Naive thymus-derived CD4-positive, alpha-beta T cell (primary cell): ENCODE data around the gene HS2ST1. TPM values are rescaled to one million over a fixed set of nuclear protein-coding genes. Genes with fewer than 3 reads are reported as not detected.

ENCODE experiments used
- ATAC-seq: fragments of 150-1000 bp; cut with Tn5 transposase; 2 replicates; pipeline ENCODE4 v1.10.0; 2021; ENCODE audit warnings: mild to moderate bottlenecking, moderate library complexity
- CTCF ChIA-PET: fragments of 350-600 bp; sonication (Branson Sonifier 250); formaldehyde crosslinking; loops from one replicate; lab custom pipeline; 2021; ENCODE audit warnings: antibody characterized with exemption; lab: Charles Lee
- POLR2A ChIA-PET: fragments of 350-600 bp; sonication (Branson Sonifier 250); formaldehyde crosslinking; loops from one replicate; lab custom pipeline; 2021; ENCODE audit warnings: antibody characterized with exemption, inconsistent platforms; lab: Charles Lee
- DNase-seq, 9 donors: peaks; one replicate each; pipeline versions ENCODE4 v3.0.0 to v3.0.0-alpha.2; 2020 to 2022; ENCODE audit warnings: mixed read lengths in 1 of 9
- H3K27ac ChIP-seq: one replicate; pipeline ENCODE4 v1.7.0; 2013; ENCODE audit warnings: mild to moderate bottlenecking, low read depth, low read length, moderate library complexity
- H3K27me3 ChIP-seq, 2 donors: one replicate each; pipeline ENCODE4 v1.7.0; 2013; ENCODE audit warnings: low read length in 2 of 2, mild to moderate bottlenecking in 2 of 2, moderate library complexity in 2 of 2; ENCODE audit not compliant: control insufficient read depth in 2 of 2, insufficient read depth in 2 of 2
- H3K36me3 ChIP-seq, 3 experiments: 1 replicate in 2 of 3; 2 replicates in 1 of 3; pipeline ENCODE4 v1.7.0; 2013; ENCODE audit warnings: low read length in 3 of 3, mild to moderate bottlenecking in 3 of 3, moderate library complexity in 1 of 3; ENCODE audit not compliant: insufficient read depth in 3 of 3, control insufficient read depth in 2 of 3
- H3K4me1 ChIP-seq, 2 donors: one replicate each; pipeline ENCODE4 v1.7.0; 2013; ENCODE audit warnings: low read length in 2 of 2, mild to moderate bottlenecking in 2 of 2, moderate library complexity in 1 of 2; ENCODE audit not compliant: control insufficient read depth in 2 of 2, insufficient read depth in 2 of 2
- H3K4me3 ChIP-seq: 2 replicates; pipeline ENCODE4 v1.7.0; 2013; ENCODE audit warnings: mild to moderate bottlenecking, low read length
- H3K9me3 ChIP-seq, 3 experiments: 1 replicate in 2 of 3; 2 replicates in 1 of 3; pipeline ENCODE4 v1.7.0; 2013; ENCODE audit warnings: low read length in 3 of 3; ENCODE audit not compliant: control insufficient read depth in 2 of 3
- H3K27ac Mint-ChIP-seq, 9 donors: one replicate each; pipeline ENCODE4 v1.8.0; 2020 to 2022; ENCODE audit warnings: mixed read lengths in 9 of 9, mild to moderate bottlenecking in 8 of 9, moderate library complexity in 5 of 9, inconsistent platforms in 2 of 9
- H3K27me3 Mint-ChIP-seq, 5 donors: one replicate each; pipeline ENCODE4 v1.8.0; 2021 to 2022; ENCODE audit warnings: mixed read lengths in 5 of 5, mild to moderate bottlenecking in 1 of 5
- H3K36me3 Mint-ChIP-seq, 5 donors: one replicate each; pipeline ENCODE4 v1.8.0; 2020 to 2022; ENCODE audit warnings: mixed read lengths in 5 of 5, mild to moderate bottlenecking in 3 of 5, inconsistent platforms in 1 of 5
- H3K4me1 Mint-ChIP-seq, 7 donors: one replicate each; pipeline ENCODE4 v1.8.0; 2020 to 2022; ENCODE audit warnings: mixed read lengths in 7 of 7, mild to moderate bottlenecking in 3 of 7, inconsistent platforms in 1 of 7
- H3K4me3 Mint-ChIP-seq, 10 donors: one replicate each; pipeline ENCODE4 v1.8.0; 2020 to 2022; ENCODE audit warnings: mild to moderate bottlenecking in 10 of 10, mixed read lengths in 10 of 10, moderate library complexity in 6 of 10, inconsistent platforms in 2 of 10
- H3K9me3 Mint-ChIP-seq, 11 donors: one replicate each; pipeline ENCODE4 v1.8.0; 2020 to 2022; ENCODE audit warnings: mixed read lengths in 11 of 11, mild to moderate bottlenecking in 4 of 11, inconsistent platforms in 1 of 11, moderate library complexity in 1 of 11
- intact Hi-C, 2 donors: fragments of 100-400 bp; cut with micrococcal nuclease; formaldehyde crosslinking; loops; one replicate each; pipeline ENCODE4 v1.15.1; 2023
- polyA plus RNA-seq, 2 donors: library from polyadenylated mRNA; unstranded; fragments of 300-500 nt; fragmentation: Illumina TruSeq; gene quantifications; one replicate each; pipeline ENCODE4 v1.2.3, GENCODE V29; 2021
- total RNA-seq, 6 experiments: library from RNA in 5 of 6; stranded (reverse) in 5 of 6; gene quantifications; 1 replicate in 5 of 6; 2 replicates in 1 of 6; pipeline ENCODE4 v1.2.3 and lab custom pipeline; 2021 to 2026

Gene HS2ST1
- total and polyA plus RNA-seq, 7 experiments from 2014 or later, result 7.1 to 18.3 (median 10.2) TPM

- peaks cover 15 to 25% of the 10 kb centered on the region in 2 donors for H3K4me1 ChIP-seq
- H3K9me3 ChIP-seq, result no peaks in the 10 kb centered on the region
- intact Hi-C loops, result loop anchor here (1.0 to 10.0 kb wide), 9 partner anchors 49 to 1851 kb away; partner anchors contain the start of genes BCL10 (in 1 of the 2), LMO4 (in 1 of the 2), SH3GLB1 (in 1 of the 2) and ZNHIT6 (in 1 of the 2)
- H3K9me3 Mint-ChIP-seq, result peaks cover 0 to 3% (median 0%) of the 10 kb centered on the region in 11 donors
- H3K4me3 Mint-ChIP-seq, result no peak overlapping the region
- H3K27me3 ChIP-seq, result no peaks in the 10 kb centered on the region
- ChIA-PET CTCF (interaction anchor here (0.6 to 1.1 kb wide), 3 partner anchors 168 to 1780 kb away, joined by 3 to 4 read pairs (median 3); no protein-coding TSS in a partner anchor), POLR2A (interaction anchor here (0.7 to 3.4 kb wide), 5 partner anchors 11 to 520 kb away, joined by 3 to 37 read pairs (median 4); partner anchors contain the start of genes ODF2L and SH3GLB1)
- peaks cover 0 to 13% (median 0%) of the 10 kb centered on the region in 3 experiments for H3K36me3 ChIP-seq
- peaks cover 4 to 12% (median 7%) of the 10 kb centered on the region in 5 donors for H3K36me3 Mint-ChIP-seq
- peak overlapping the region; percentile 84 for H3K4me3 ChIP-seq
- peaks cover 6 to 33% (median 30%) of the 10 kb centered on the region in 7 donors for H3K4me1 Mint-ChIP-seq
- ATAC-seq, result no peak
- H3K27ac ChIP-seq, result peak overlapping the region; percentile 89
- H3K27ac Mint-ChIP-seq, result no peak overlapping the region
- DNase-seq, result no peak
- H3K27me3 Mint-ChIP-seq, result no peaks in the 10 kb centered on the region
These were observed 1.4 kb downstream of the HS2ST1 start for GRCh38 chr1:86915737-86916235.

DNA sequence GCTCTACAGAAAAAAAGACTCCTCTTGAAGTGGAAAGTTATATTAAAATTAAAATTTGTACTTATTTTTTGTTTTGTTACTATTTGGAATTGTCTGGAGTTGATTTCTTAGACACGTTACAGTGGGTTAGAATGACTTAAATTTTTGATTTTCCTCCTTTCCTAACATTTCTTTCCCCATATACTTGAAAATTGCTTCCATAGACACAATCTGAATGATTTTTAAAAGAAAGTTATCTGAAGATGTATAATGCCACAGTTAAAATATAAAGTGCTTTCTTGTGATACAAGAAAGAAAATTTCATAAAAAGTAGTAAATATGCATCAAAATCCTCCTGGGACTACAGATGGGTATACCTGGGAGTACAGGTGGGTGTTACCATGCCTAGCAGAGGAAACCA lies 2.3 kb downstream of the HS2ST1 start:
- H3K27ac Mint-ChIP-seq, result no peak overlapping the region
- H3K4me1 Mint-ChIP-seq, result peaks cover 6 to 24% (median 22%) of the 10 kb centered on the region in 7 donors
- H3K36me3 Mint-ChIP-seq, result peaks cover 0 to 13% (median 4%) of the 10 kb centered on the region in 5 donors
- Histone ChIP-seq H3K27ac (no peak overlapping the region), H3K27me3 (no peaks in the 10 kb centered on the region), H3K4me1 (peaks cover 15 to 17% of the 10 kb centered on the region in 2 donors), H3K36me3 (peaks cover 0 to 13% (median 0%) of the 10 kb centered on the region in 3 experiments), H3K9me3 (no peaks in the 10 kb centered on the region), H3K4me3 (no peak overlapping the region)
- intact Hi-C loops, result loop anchor here in 1 of 2 donors (10.0 kb wide), 1 partner anchor 1852 kb away; a partner anchor contains a TSS
- POLR2A ChIA-PET, result interaction anchor here (2.1 kb wide), 1 partner anchor 11 kb away, joined by 6 read pairs; no protein-coding TSS in a partner anchor
- H3K27me3 Mint-ChIP-seq, result no peaks in the 10 kb centered on the region
- DNase-seq, result no peak
- peaks cover 0 to 9% (median 0%) of the 10 kb centered on the region in 11 donors for H3K9me3 Mint-ChIP-seq
- CTCF ChIA-PET, result interaction anchor here (0.7 kb wide), 1 partner anchor 40 kb away, joined by 3 read pairs; no protein-coding TSS in a partner anchor
- H3K4me3 Mint-ChIP-seq, result peak overlapping the region in 8 of 10 donors; percentile 3 to 58 (median 10)
- ATAC-seq, result no peak

DNA sequence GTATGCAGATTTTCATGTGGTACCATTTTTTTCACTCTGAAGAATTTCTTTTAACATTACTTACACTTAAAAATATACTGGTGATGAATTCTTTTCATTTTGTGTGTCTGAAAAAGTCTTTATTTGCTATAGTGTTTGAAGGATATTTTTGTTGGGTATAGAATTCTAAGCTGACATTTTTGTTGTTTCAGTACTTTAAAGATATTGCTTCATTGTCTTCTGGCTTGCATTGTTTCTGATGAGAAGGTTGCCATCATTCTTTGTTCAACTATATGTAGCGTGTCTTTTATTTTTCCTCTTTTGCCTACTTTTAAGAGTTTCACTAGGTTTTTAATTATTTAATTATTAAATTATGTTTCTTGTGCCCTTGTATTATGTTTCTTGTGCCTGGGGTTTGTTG lies 8.0 kb downstream of the HS2ST1 start:
- Mint-ChIP-seq H3K4me3 (no peak overlapping the region), H3K27ac (no peak overlapping the region), H3K4me1 (peaks cover 11 to 32% (median 19%) of the 10 kb centered on the region in 7 donors), H3K27me3 (no peaks in the 10 kb centered on the region), H3K36me3 (peaks cover 7 to 43% (median 32%) of the 10 kb centered on the region in 5 donors), H3K9me3 (peaks cover 0 to 44% (median 22%) of the 10 kb centered on the region in 11 donors)
- H3K4me3 ChIP-seq, result no peak overlapping the region
- no peak for ATAC-seq
- H3K27me3 ChIP-seq, result no peaks in the 10 kb centered on the region
- peaks cover 0 to 10% (median 5%) of the 10 kb centered on the region in 3 experiments for H3K9me3 ChIP-seq
- CTCF ChIA-PET, result no interaction called here
- no peak for DNase-seq
- H3K4me1 ChIP-seq, result peaks cover 0 to 4% of the 10 kb centered on the region in 2 donors
- POLR2A ChIA-PET, result interaction anchor here (0.8 kb wide), 1 partner anchor 9 kb away, joined by 3 read pairs; the partner anchor contains the start of gene SELENOF
- no peaks in the 10 kb centered on the region for H3K36me3 ChIP-seq
- no peak overlapping the region for H3K27ac ChIP-seq
- intact Hi-C loops, result no loop called here

GRCh38 chr1:86924324-86924960 lies 10.0 kb downstream of the HS2ST1 start:
- no peak for DNase-seq
- CTCF ChIA-PET, result no interaction called here

GRCh38 chr1:86925742-86926141 lies 11.3 kb downstream of the HS2ST1 start:
- Histone ChIP-seq H3K9me3 (peaks cover 0 to 10% (median 5%) of the 10 kb centered on the region in 3 experiments), H3K27ac (no peak overlapping the region), H3K27me3 (no peaks in the 10 kb centered on the region), H3K4me3 (no peak overlapping the region), H3K4me1 (peaks cover 0 to 4% of the 10 kb centered on the region in 2 donors), H3K36me3 (no peaks in the 10 kb centered on the region)
- Mint-ChIP-seq H3K27ac (no peak overlapping the region), H3K4me3 (no peak overlapping the region), H3K9me3 (peaks cover 0 to 44% (median 22%) of the 10 kb centered on the region in 11 donors), H3K27me3 (no peaks in the 10 kb centered on the region), H3K36me3 (peaks cover 5 to 40% (median 31%) of the 10 kb centered on the region in 5 donors), H3K4me1 (peaks cover 12 to 45% (median 29%) of the 10 kb centered on the region in 7 donors)
- POLR2A ChIA-PET, result no interaction called here
- DNase-seq (no peak), ATAC-seq (no peak)
- CTCF ChIA-PET, result no interaction called here
- intact Hi-C loops, result no loop called here

More at GRCh38 chr1:86924324-86924960, 10.0 kb downstream of the HS2ST1 start:
- Mint-ChIP-seq H3K36me3 (peaks cover 7 to 43% (median 32%) of the 10 kb centered on the region in 5 donors), H3K9me3 (peaks cover 0 to 44% (median 22%) of the 10 kb centered on the region in 11 donors), H3K4me3 (no peak overlapping the region), H3K27me3 (no peaks in the 10 kb centered on the region), H3K4me1 (peaks cover 9 to 42% (median 26%) of the 10 kb centered on the region in 7 donors), H3K27ac (no peak overlapping the region)
- Histone ChIP-seq H3K36me3 (no peaks in the 10 kb centered on the region), H3K4me1 (peaks cover 0 to 4% of the 10 kb centered on the region in 2 donors), H3K4me3 (no peak overlapping the region), H3K27ac (no peak overlapping the region), H3K9me3 (peaks cover 0 to 10% (median 5%) of the 10 kb centered on the region in 3 experiments), H3K27me3 (no peaks in the 10 kb centered on the region)
- no peak for ATAC-seq
- intact Hi-C loops, result no loop called here
- POLR2A ChIA-PET, result interaction anchor here (0.6 kb wide), 1 partner anchor 535 kb away, joined by 3 read pairs; no protein-coding TSS in a partner anchor

DNA sequence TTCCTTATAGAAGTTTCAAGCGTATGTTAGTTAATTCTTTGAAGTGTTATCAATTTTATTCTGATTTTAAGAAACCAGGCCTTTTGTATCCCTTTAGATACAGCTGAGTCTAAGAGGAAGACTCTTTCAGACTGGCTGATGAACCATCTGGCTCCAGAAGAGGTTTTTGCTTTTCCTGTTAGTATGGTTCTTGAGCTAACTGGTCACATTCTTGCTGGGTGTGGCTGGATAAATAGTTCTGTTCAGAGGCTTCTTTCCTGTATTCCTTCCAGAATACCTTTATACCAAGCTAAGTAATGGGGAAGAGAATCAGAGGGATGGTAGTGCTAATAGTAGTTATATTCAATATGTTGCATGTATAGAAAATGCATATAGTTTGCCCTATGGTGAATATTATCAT lies 12.4 kb downstream of the HS2ST1 start:
- ChIA-PET CTCF (interaction anchor here (0.6 kb wide), 1 partner anchor 28 kb away, joined by 5 read pairs; no protein-coding TSS in a partner anchor), POLR2A (interaction anchor here (1.7 kb wide), 1 partner anchor 11 kb away, joined by 6 read pairs; no protein-coding TSS in a partner anchor)
- Histone ChIP-seq H3K27me3 (no peaks in the 10 kb centered on the region), H3K4me1 (peaks cover 0 to 4% of the 10 kb centered on the region in 2 donors), H3K27ac (no peak overlapping the region), H3K36me3 (no peaks in the 10 kb centered on the region), H3K9me3 (peaks cover 0 to 10% (median 5%) of the 10 kb centered on the region in 3 experiments), H3K4me3 (no peak overlapping the region)
- DNase-seq (no peak), ATAC-seq (no peak)
- peaks cover 4 to 32% (median 28%) of the 10 kb centered on the region in 5 donors for H3K36me3 Mint-ChIP-seq
- intact Hi-C loops, result no loop called here
- peaks cover 0 to 42% (median 22%) of the 10 kb centered on the region in 11 donors for H3K9me3 Mint-ChIP-seq
- no peak overlapping the region for H3K4me3 Mint-ChIP-seq
- peak overlapping the region in 1 of 9 donors; percentile 14 for H3K27ac Mint-ChIP-seq
- peaks cover 12 to 48% (median 35%) of the 10 kb centered on the region in 7 donors for H3K4me1 Mint-ChIP-seq
- no peaks in the 10 kb centered on the region for H3K27me3 Mint-ChIP-seq
